Type B pancreatic cell (in vitro differentiated cells): ENCODE results near the gene HSFX2. TPM values are rescaled to one million over a fixed set of nuclear protein-coding genes. Genes with fewer than 3 reads are reported as not detected.
"Not testable (repeated sequence)": the region's sequence is repeated elsewhere in the genome, so short reads cannot be mapped to it uniquely, and the experiment has no call there.

ENCODE experiments used
- DNase-seq: peaks from one replicate; pipeline ENCODE4 v3.0.0; 2021; ENCODE audit warnings: mixed read lengths; ENCODE audit not compliant: unreplicated experiment; ENCODE audit errors: extremely low spot score
- H3K27ac Mint-ChIP-seq: 2 replicates; pipeline ENCODE4 v1.8.0; 2021; ENCODE audit warnings: mild to moderate bottlenecking, mixed read lengths
- H3K27me3 Mint-ChIP-seq: 2 replicates; pipeline ENCODE4 v1.8.0; 2021; ENCODE audit warnings: mixed read lengths
- H3K36me3 Mint-ChIP-seq: 2 replicates; pipeline ENCODE4 v1.8.0; 2021; ENCODE audit warnings: mixed read lengths
- H3K4me1 Mint-ChIP-seq: one replicate; pipeline ENCODE4 v1.8.0; 2021; ENCODE audit warnings: mixed read lengths; ENCODE audit not compliant: unreplicated experiment
- H3K4me3 Mint-ChIP-seq: 2 replicates; pipeline ENCODE4 v1.8.0; 2021; ENCODE audit warnings: mild to moderate bottlenecking, mixed read lengths
- H3K9me3 Mint-ChIP-seq: 2 replicates; pipeline ENCODE4 v1.8.0; 2021; ENCODE audit warnings: mixed read lengths
- CTCF ChIP-seq: fragments of 200-600 bp; sonication (generic); conservative IDR thresholded peaks from 2 replicates; pipeline ENCODE4 v1.5.0; 2021; ENCODE audit warnings: antibody characterized with exemption, mild to moderate bottlenecking
- total RNA-seq: library from RNA; stranded (reverse); gene quantifications from 2 replicates; pipeline ENCODE4 v1.2.1, GENCODE V29; 2021; ENCODE audit warnings: low replicate concordance

The HSFX2 gene
- total RNA-seq, 1 donor from 2014 or later, result not detected

GRCh38 chrX:149595943-149596342 is 829 bp upstream of the HSFX2 start:
- H3K4me3 Mint-ChIP-seq, H3K4me1 Mint-ChIP-seq, H3K27me3 Mint-ChIP-seq, H3K27ac Mint-ChIP-seq, H3K36me3 Mint-ChIP-seq, DNase-seq, H3K9me3 Mint-ChIP-seq: not testable (repeated sequence)

DNA sequence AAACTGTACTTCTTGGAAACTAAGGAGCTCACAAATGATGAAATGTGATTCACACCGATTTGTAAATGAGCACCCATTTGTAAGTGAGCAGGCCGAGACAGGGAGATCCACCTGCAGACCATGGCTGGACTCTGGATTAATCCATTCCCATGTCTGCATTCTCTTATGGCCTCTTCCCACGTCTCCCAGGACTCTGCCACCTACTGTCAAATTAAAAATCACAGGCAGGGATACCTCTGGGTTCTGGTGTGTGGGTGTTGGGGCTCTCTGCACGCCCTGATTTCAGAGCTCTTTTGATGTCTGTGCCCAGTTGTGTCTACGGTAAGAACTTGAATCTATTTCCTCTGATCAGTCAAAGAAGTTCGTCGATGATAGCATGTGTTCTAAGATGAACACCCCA is 4.1 kb downstream of the HSFX2 start:
- not testable (repeated sequence) for H3K9me3 Mint-ChIP-seq, H3K27ac Mint-ChIP-seq, H3K36me3 Mint-ChIP-seq, H3K27me3 Mint-ChIP-seq, H3K4me3 Mint-ChIP-seq, H3K4me1 Mint-ChIP-seq, DNase-seq

- H3K36me3 Mint-ChIP-seq, H3K4me3 Mint-ChIP-seq, DNase-seq: not testable (repeated sequence)
Measured at GRCh38 chrX:149587359-149587758, 7.8 kb downstream of the HSFX2 start, which contains the start of gene MAGEA9B. TSS of gene MAGEA9B (minus strand) at chrX:149587459. CDS start at chrX:149583179, 4,280 bp downstream.

GRCh38 chrX:149585631-149586030 is 9.5 kb downstream of the HSFX2 start:
- not testable (repeated sequence) for H3K4me3 Mint-ChIP-seq, H3K36me3 Mint-ChIP-seq, H3K9me3 Mint-ChIP-seq, H3K4me1 Mint-ChIP-seq, H3K27me3 Mint-ChIP-seq, H3K27ac Mint-ChIP-seq, DNase-seq

More at GRCh38 chrX:149587359-149587758, 7.8 kb downstream of the HSFX2 start, which contains the start of gene MAGEA9B:
- H3K27me3 Mint-ChIP-seq, H3K4me1 Mint-ChIP-seq, H3K27ac Mint-ChIP-seq, H3K9me3 Mint-ChIP-seq: not testable (repeated sequence)

DNA sequence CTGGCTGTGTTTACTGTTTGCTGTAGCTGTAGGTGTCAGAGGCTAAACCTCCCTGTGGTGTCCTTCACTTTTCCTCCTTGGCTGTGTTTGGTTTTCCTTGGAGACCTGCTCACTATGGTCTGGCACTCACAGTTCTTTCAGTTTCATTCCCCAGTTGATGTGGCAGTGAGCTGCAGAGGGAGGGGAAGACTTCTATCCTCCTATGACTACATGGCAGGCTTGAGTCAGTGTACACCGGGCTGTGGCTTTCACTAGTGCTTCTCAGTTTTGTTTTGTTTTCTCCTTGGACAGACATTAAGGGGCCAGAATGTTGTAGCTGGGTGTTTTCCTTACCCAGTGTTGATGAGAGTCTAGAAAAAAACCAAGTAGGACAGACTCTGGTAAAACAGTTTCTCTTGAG is 21.7 kb downstream of the HSFX2 start:
- DNase-seq, H3K9me3 Mint-ChIP-seq, H3K27me3 Mint-ChIP-seq, H3K4me1 Mint-ChIP-seq, H3K4me3 Mint-ChIP-seq, H3K36me3 Mint-ChIP-seq, H3K27ac Mint-ChIP-seq: not testable (repeated sequence)

GRCh38 chrX:149572743-149573142 is 22.4 kb downstream of the HSFX2 start:
- H3K36me3 Mint-ChIP-seq, result no peaks in the 10 kb centered on the region
- H3K27me3 Mint-ChIP-seq, result no peaks in the 10 kb centered on the region
- no peak for TF ChIP-seq CTCF
- no peak for DNase-seq
- no peaks in the 10 kb centered on the region for H3K9me3 Mint-ChIP-seq
- H3K4me3 Mint-ChIP-seq, result no peak overlapping the region
- H3K27ac Mint-ChIP-seq, result no peak overlapping the region
- H3K4me1 Mint-ChIP-seq, result no peaks in the 10 kb centered on the region

- H3K9me3 Mint-ChIP-seq, result no peaks in the 10 kb centered on the region
- H3K27me3 Mint-ChIP-seq, result no peaks in the 10 kb centered on the region
- no peak overlapping the region for H3K4me3 Mint-ChIP-seq
- no peak for DNase-seq
- TF ChIP-seq CTCF, result no peak
- H3K36me3 Mint-ChIP-seq, result no peaks in the 10 kb centered on the region
- no peaks in the 10 kb centered on the region for H3K4me1 Mint-ChIP-seq
- H3K27ac Mint-ChIP-seq, result no peak overlapping the region
Measured at GRCh38 chrX:149571770-149572169, 23.3 kb downstream of the HSFX2 start.

GRCh38 chrX:149570668-149571067 is 24.4 kb downstream of the HSFX2 start:
- no peak for TF ChIP-seq CTCF
- Mint-ChIP-seq H3K27ac (no peak overlapping the region), H3K4me1 (no peaks in the 10 kb centered on the region), H3K9me3 (no peaks in the 10 kb centered on the region), H3K27me3 (no peaks in the 10 kb centered on the region), H3K4me3 (no peak overlapping the region), H3K36me3 (no peaks in the 10 kb centered on the region)
- no peak for DNase-seq
